ENCODE data around the gene LITAF. TPM values are rescaled to one million over a fixed set of nuclear protein-coding genes. Genes with fewer than 3 reads are reported as not detected.

LITAF gene
- total RNA-seq, 1 experiment from 2014 or later, result 73.0 TPM

GRCh38 chr16:11629071-11630030, 42.6 kb upstream of the LITAF start (continued):
- TF ChIP-seq NFYB (CRISPR knock-in tag; conservative IDR thresholded peaks at IDR 0.05; ENCODE audit: low read depth), result no peak

DNA sequence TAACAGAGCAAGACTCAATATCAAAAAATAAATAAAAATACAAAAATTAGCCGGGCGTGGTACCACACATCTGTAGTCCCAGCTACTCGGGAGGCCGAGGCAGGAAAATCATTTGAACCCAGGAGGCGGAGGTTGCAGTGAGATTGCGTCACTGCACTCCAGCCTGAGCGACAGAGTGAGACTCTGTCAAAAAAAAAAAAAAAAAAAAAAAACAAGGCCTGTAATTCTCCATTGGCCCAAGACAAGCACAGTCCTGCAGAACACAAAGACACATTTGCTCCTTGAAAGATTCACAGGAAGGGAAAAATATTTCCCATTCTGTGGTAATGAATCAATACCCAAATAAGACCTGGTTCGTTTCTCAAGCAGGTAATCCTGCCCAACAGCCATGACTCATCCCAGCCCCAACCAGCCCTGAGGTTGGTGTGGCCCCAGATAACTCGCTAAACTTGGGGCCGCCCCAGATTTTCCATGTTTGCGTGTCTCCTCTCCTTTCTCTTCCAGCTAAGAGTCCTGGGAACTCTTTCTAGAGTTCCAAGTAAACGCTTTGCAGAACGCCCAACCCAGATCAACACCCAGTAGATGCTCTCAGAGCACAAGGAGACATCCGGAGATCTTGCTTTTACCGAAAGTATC, 41.2 kb upstream of the LITAF start:
- peaks cover 3% of the 10 kb centered on the region; the same call in 1 of the 2 replicates for H3K27me3 Mint-ChIP-seq (ENCODE audit: low read depth)
- DNase-seq (ENCODE audit: low spot score) (no peak), ATAC-seq (no peak)
- TF ChIP-seq STAT6 (CRISPR knock-in tag; conservative IDR thresholded peaks at IDR 0.05; ENCODE audit: low read depth) (no peak), ZNF396 (CRISPR knock-in tag; IDR thresholded peaks at IDR 0.05; ENCODE audit: borderline replicate concordance) (no peak), GABPB1 (CRISPR knock-in tag; IDR thresholded peaks at IDR 0.05) (peak; percentile 92), NFYB (CRISPR knock-in tag; conservative IDR thresholded peaks at IDR 0.05; ENCODE audit: low read depth) (no peak)
- H3K4me1 Mint-ChIP-seq, result peaks cover 3% of the 10 kb centered on the region; the same call in 1 of the 2 replicates
- ChIA-PET CTCF (interaction anchor here (0.7 kb wide), 1 partner anchor 1500 kb away, joined by 6 read pairs; no protein-coding TSS in a partner anchor), POLR2A (no interaction called here)
- peaks cover 4% of the 10 kb centered on the region; the same call in 1 of the 2 replicates for H3K9me3 Mint-ChIP-seq
- no peaks in the 10 kb centered on the region for H3K36me3 Mint-ChIP-seq
- peak overlapping the region; percentile 3; the same call in 1 of the 2 replicates for H3K27ac Mint-ChIP-seq
- no peak overlapping the region for H3K4me3 Mint-ChIP-seq

- Mint-ChIP-seq H3K36me3 (no peaks in the 10 kb centered on the region), H3K27me3 (ENCODE audit: low read depth) (peaks cover 3% of the 10 kb centered on the region; the same call in 1 of the 2 replicates), H3K9me3 (peaks cover 4% of the 10 kb centered on the region; the same call in 1 of the 2 replicates), H3K4me1 (peaks cover 3% of the 10 kb centered on the region; the same call in 1 of the 2 replicates), H3K27ac (no peak overlapping the region), H3K4me3 (no peak overlapping the region)
- ChIA-PET POLR2A (no interaction called here), CTCF (interaction anchor here (0.7 to 1.2 kb wide), 4 partner anchors 28 to 1499 kb away, joined by 3 to 6 read pairs (median 3); no protein-coding TSS in a partner anchor)
- ATAC-seq (no peak), DNase-seq (ENCODE audit: low spot score) (no peak)
- TF ChIP-seq MYBL2 (CRISPR knock-in tag; IDR thresholded peaks at IDR 0.05) (no peak), ZNF396 (CRISPR knock-in tag; IDR thresholded peaks at IDR 0.05; ENCODE audit: borderline replicate concordance) (no peak), FOXJ3 (CRISPR knock-in tag; IDR thresholded peaks at IDR 0.05; ENCODE audit: borderline replicate concordance) (no peak), FOXP4 (CRISPR knock-in tag; IDR thresholded peaks at IDR 0.05) (no peak), NFE2L1 (CRISPR knock-in tag; IDR thresholded peaks at IDR 0.05) (no peak), ESRRA (CRISPR knock-in tag; IDR thresholded peaks at IDR 0.05; ENCODE audit: borderline replicate concordance) (no peak), NR2C2 (CRISPR knock-in tag; IDR thresholded peaks at IDR 0.05) (no peak), ARID4B (CRISPR knock-in tag; IDR thresholded peaks at IDR 0.05; ENCODE audit: borderline replicate concordance) (no peak), TCF7 (CRISPR knock-in tag; IDR thresholded peaks at IDR 0.05; ENCODE audit: low read depth) (no peak), HMGA2 (CRISPR knock-in tag; IDR thresholded peaks at IDR 0.05) (no peak), CREB1 (CRISPR knock-in tag; IDR thresholded peaks at IDR 0.05) (no peak)
- TF ChIP-seq, protein P1, sequence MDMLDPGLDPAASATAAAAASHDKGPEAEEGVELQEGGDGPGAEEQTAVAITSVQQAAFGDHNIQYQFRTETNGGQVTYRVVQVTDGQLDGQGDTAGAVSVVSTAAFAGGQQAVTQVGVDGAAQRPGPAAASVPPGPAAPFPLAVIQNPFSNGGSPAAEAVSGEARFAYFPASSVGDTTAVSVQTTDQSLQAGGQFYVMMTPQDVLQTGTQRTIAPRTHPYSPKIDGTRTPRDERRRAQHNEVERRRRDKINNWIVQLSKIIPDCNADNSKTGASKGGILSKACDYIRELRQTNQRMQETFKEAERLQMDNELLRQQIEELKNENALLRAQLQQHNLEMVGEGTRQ (CRISPR knock-in tag; IDR thresholded peaks at IDR 0.05), result no peak
- TF ChIP-seq, protein P2, sequence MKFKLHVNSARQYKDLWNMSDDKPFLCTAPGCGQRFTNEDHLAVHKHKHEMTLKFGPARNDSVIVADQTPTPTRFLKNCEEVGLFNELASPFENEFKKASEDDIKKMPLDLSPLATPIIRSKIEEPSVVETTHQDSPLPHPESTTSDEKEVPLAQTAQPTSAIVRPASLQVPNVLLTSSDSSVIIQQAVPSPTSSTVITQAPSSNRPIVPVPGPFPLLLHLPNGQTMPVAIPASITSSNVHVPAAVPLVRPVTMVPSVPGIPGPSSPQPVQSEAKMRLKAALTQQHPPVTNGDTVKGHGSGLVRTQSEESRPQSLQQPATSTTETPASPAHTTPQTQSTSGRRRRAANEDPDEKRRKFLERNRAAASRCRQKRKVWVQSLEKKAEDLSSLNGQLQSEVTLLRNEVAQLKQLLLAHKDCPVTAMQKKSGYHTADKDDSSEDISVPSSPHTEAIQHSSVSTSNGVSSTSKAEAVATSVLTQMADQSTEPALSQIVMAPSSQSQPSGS (CRISPR knock-in tag; IDR thresholded peaks at IDR 0.05; ENCODE audit: borderline replicate concordance, low read depth), result no peak
Observed at GRCh38 chr16:11627292-11627663, 40.6 kb upstream of the LITAF start.
